SK-MEL-5 (cell line): ENCODE measurements around the gene CD63. TPM values are rescaled to one million over a fixed set of nuclear protein-coding genes. Genes with fewer than 3 reads are reported as not detected.
"Not testable (repeated sequence)": the region's sequence is repeated elsewhere in the genome, so short reads cannot be mapped to it uniquely, and the experiment has no call there.

Experiments used
- DNase-seq: peaks from one replicate; pipeline ENCODE4 v3.0.0-alpha.2; 2016; ENCODE audit warnings: low read depth, low spot score
- in situ Hi-C: cut with HindIII; loops from 2 replicates; pipeline ENCODE4 v1.10.0; 2016; ENCODE audit warnings: low sequenced_read_pairs, high pct_unique_total_duplicates, low pct_unique_long_range_greater_than_20kb
- polyA plus RNA-seq, 2 experiments: library from polyadenylated mRNA; depleted of rRNA; stranded (reverse); fragments of >200 nt; gene quantifications; 2 replicates each; pipeline ENCODE4 v1.2.3, GENCODE V29; 2015
- total RNA-seq: library from RNA; depleted of rRNA; stranded (reverse); fragments of >200 nt; shearing (Covaris generic); gene quantifications from 2 replicates; pipeline ENCODE4 v1.2.3, GENCODE V29; 2014; rRNA removed

Gene CD63
- 3,613 and 3,895 TPM in 2 replicates for total RNA-seq
- polyA plus RNA-seq (2015; cell fraction: cytosol; rRNA removed), result 1,619 and 2,096 TPM in 2 replicates
- 162 and 229 TPM in 2 replicates for polyA plus RNA-seq (2015; cell fraction: nucleus; rRNA removed)

- DNase-seq, result peak; percentile 95
- in situ Hi-C loops, result no loop called here
Observed at GRCh38 chr12:55728939-55729818, at the start of gene CD63. TSS of gene CD63 (minus strand) at chr12:55729009. CDS start at chr12:55728341, 668 bp downstream.

GRCh38 chr12:55777856-55778255, 49.0 kb upstream of the CD63 start:
- in situ Hi-C loops, result no loop called here
- DNase-seq, result no peak

- in situ Hi-C loops, result no loop called here
- no peak for DNase-seq
Observed at GRCh38 chr12:55771736-55772135, 42.9 kb upstream of the CD63 start.

GRCh38 chr12:55767156-55767555, 38.3 kb upstream of the CD63 start:
- in situ Hi-C loops, result no loop called here
- DNase-seq, result no peak

GRCh38 chr12:55765736-55766290, 37.0 kb upstream of the CD63 start:
- no peak for DNase-seq
- in situ Hi-C loops, result no loop called here

- in situ Hi-C loops, result no loop called here
- no peak for DNase-seq
Observed at GRCh38 chr12:55762646-55763045, 33.8 kb upstream of the CD63 start.

- no peak for DNase-seq
- in situ Hi-C loops, result no loop called here
Observed at GRCh38 chr12:55760663-55761062, 31.9 kb upstream of the CD63 start.

GRCh38 chr12:55758575-55758974, 29.8 kb upstream of the CD63 start:
- DNase-seq, in situ Hi-C loops: not testable (repeated sequence)

- peak; percentile 38 for DNase-seq
- in situ Hi-C loops, result no loop called here
Observed at GRCh38 chr12:55757701-55758100, 28.9 kb upstream of the CD63 start.

GRCh38 chr12:55755246-55755645, 26.4 kb upstream of the CD63 start:
- in situ Hi-C loops, result no loop called here
- DNase-seq, result no peak

- DNase-seq, result no peak
- in situ Hi-C loops, result no loop called here
Observed at GRCh38 chr12:55748230-55748993, 19.6 kb upstream of the CD63 start.

GRCh38 chr12:55746913-55747231, 18.1 kb upstream of the CD63 start:
- in situ Hi-C loops, result no loop called here
- no peak for DNase-seq

GRCh38 chr12:55746174-55746912, 17.5 kb upstream of the CD63 start:
- no peak for DNase-seq
- in situ Hi-C loops, result no loop called here

- in situ Hi-C loops, result no loop called here
- DNase-seq, result peak; percentile 93
Observed at GRCh38 chr12:55745361-55746173, 16.8 kb upstream of the CD63 start.

- no peak for DNase-seq
- in situ Hi-C loops, result no loop called here
Observed at GRCh38 chr12:55744340-55745030, 15.7 kb upstream of the CD63 start.
